Umbilical cord (tissue), 2 donors: ENCODE measurements around the gene PTPN2. TPM values are rescaled to one million over a fixed set of nuclear protein-coding genes. Genes with fewer than 3 reads are reported as not detected.

Source experiments
- DNase-seq: peaks from one replicate; pipeline ENCODE4 v3.0.0-alpha.2; 2015; ENCODE audit warnings: low spot score
- total RNA-seq: library from RNA; depleted of rRNA; stranded (reverse); fragments of >200 nt; gene quantifications from one replicate; pipeline ENCODE4 v1.2.3, GENCODE V29; 2014; ENCODE audit warnings: low replicate concordance; ENCODE audit not compliant: insufficient read depth

The PTPN2 gene
- total RNA-seq, 1 donor from 2014 or later: 21.9 TPM

GRCh38 chr18:12747530-12748315, 136.3 kb downstream of the PTPN2 start:
- DNase-seq: no peak

GRCh38 chr18:12745095-12745795, 138.8 kb downstream of the PTPN2 start:
- no peak for DNase-seq

GRCh38 chr18:12744103-12744502, 139.9 kb downstream of the PTPN2 start:
- DNase-seq: peak; percentile 71

- no peak for DNase-seq
These were observed 141.6 kb downstream of the PTPN2 start for GRCh38 chr18:12742453-12742852.

Other genes starting within 250 kb of the PTPN2 start
- gene SPIRE1, start 226.1 kb downstream of the PTPN2 start, total RNA-seq: 22.1 TPM
- 5.8 TPM for gene CEP76, start 181.5 kb downstream of the PTPN2 start, total RNA-seq
- gene PSMG2, start 181.2 kb downstream of the PTPN2 start, total RNA-seq: 60.9 TPM
- 21.4 TPM for gene SEH1L, start 63.8 kb upstream of the PTPN2 start, total RNA-seq
- 43.6 TPM for gene CEP192, start 107.1 kb upstream of the PTPN2 start, total RNA-seq